IPS-18c (cell line): Measurements from ENCODE around the gene TTF2.

Source experiments
- H3K4me3 ChIP-seq: 2 replicates; pipeline ENCODE4 v1.7.0; 2013; ENCODE audit warnings: low read depth, mild to moderate bottlenecking, low read length, moderate library complexity; ENCODE audit not compliant: insufficient read depth
- H3K9me3 ChIP-seq: one replicate; pipeline ENCODE4 v1.6.1; 2013; ENCODE audit warnings: mild to moderate bottlenecking, low read length, moderate library complexity; ENCODE audit not compliant: control insufficient read depth, insufficient read depth

Gene TTF2

DNA sequence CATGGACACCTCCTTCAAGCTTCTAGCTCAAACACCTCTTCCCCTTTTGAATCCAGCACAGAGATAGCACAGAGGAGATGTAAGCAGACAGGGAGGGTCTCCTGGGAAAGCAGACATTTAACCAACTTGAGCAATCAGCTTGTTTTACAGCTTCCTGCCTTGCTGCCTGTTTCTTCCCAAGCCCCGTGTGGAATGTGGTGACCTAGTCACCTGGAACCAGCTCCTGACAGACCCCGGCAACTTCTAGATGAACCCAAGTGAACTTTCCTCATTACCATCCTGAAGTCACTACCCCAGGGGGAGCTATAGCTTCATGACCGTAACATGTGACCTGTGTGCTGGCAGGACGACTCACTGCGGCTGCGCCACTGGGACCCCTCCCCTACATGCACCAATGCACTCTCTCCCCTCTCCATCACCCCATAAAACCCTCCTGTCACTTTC lies 24.1 kb upstream of the TTF2 start:
- no peaks in the 10 kb centered on the region for H3K9me3 ChIP-seq
- no peak overlapping the region for H3K4me3 ChIP-seq

DNA sequence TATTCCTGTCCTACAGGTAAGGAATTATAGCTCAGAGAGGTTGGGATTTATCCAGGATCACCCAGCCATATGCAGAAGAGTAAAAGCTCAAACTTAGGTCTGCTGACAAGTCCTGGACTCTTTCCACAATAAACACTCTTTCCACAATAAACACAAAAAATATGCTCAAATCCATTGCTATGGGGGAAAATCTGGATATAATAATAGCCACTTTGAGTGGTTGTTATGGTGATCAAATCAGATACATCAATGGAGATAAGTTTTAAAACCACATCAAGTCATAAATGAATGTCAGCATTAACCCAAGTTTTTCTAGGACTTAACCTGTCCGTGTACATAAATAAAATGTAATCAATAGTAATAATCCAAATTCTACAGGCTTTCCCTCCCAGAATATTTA lies 22.3 kb upstream of the TTF2 start:
- H3K9me3 ChIP-seq: no peaks in the 10 kb centered on the region

GRCh38 chr1:117038236-117038635 lies 21.9 kb upstream of the TTF2 start:
- Histone ChIP-seq H3K9me3 (no peaks in the 10 kb centered on the region), H3K4me3 (no peak overlapping the region)

More for the DNA sequence above, 22.3 kb upstream of the TTF2 start:
- no peak overlapping the region for H3K4me3 ChIP-seq

DNA sequence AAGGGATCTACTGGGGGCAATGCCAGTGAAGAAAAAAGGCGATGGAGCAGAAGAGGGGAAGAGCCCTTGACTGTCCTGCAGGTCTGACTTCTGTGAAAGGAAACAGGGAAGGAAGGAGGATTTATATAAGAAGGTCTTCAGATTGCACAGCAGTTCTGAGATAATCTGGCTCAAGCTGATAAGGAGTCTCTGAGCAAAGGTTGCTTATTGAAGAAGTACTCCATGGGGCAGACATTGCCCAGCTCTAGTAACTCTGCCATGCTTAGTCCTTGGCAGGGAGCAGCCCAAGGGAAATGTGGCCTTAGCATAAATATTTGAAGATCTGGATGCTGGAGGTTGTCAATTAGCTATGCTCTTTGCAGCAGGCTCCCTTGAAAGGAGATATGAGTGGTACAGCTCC lies 15.9 kb upstream of the TTF2 start:
- H3K4me3 ChIP-seq: no peak overlapping the region
- no peaks in the 10 kb centered on the region for H3K9me3 ChIP-seq

DNA sequence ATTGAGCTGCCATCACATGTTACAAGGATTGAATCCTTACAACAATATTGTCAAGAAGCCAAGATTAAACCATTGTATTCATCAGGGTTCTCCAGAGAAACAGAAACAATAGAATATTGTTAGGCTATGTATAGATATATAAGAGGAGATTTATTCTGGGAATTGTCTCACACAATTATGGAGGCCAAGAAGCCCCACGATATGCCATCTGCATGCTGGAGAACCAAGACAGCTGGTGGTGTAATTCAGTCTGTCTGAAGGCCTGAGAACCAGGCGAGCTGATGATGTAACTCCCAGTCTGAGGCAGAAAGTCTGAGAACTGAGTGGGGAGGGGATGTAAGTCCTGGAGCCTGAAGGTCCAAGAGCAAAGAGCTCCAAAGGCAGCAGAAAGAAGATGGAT lies 14.5 kb upstream of the TTF2 start:
- H3K4me3 ChIP-seq: no peak overlapping the region

DNA sequence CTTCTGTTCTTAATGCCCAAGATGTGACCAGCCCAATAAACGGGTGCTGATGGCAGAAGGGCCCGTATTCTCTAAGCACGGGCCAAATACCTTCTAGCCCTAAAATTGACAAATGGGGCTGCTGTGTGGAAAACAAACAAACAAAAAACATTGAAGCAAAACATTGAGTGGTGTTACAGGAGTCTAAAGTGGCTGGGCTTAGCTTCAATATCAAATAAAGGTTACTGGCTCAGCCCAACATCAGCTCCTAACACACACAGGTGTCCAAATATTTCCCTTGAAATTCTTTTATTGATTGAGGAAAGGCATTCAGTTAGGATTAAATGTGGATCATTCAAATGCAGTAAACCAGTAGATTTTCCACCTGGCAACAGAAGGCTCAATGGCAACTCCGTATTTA lies 13.3 kb upstream of the TTF2 start:
- no peaks in the 10 kb centered on the region for H3K9me3 ChIP-seq
- H3K4me3 ChIP-seq: no peak overlapping the region

More for the DNA sequence above, 14.5 kb upstream of the TTF2 start:
- no peaks in the 10 kb centered on the region for H3K9me3 ChIP-seq

- H3K9me3 ChIP-seq: no peaks in the 10 kb centered on the region
Measured at GRCh38 chr1:117047271-117047670, 12.9 kb upstream of the TTF2 start.

GRCh38 chr1:117049857-117050256 lies 10.3 kb upstream of the TTF2 start:
- H3K4me3 ChIP-seq: no peak overlapping the region
- no peaks in the 10 kb centered on the region for H3K9me3 ChIP-seq

More at GRCh38 chr1:117047271-117047670, 12.9 kb upstream of the TTF2 start:
- no peak overlapping the region for H3K4me3 ChIP-seq

DNA sequence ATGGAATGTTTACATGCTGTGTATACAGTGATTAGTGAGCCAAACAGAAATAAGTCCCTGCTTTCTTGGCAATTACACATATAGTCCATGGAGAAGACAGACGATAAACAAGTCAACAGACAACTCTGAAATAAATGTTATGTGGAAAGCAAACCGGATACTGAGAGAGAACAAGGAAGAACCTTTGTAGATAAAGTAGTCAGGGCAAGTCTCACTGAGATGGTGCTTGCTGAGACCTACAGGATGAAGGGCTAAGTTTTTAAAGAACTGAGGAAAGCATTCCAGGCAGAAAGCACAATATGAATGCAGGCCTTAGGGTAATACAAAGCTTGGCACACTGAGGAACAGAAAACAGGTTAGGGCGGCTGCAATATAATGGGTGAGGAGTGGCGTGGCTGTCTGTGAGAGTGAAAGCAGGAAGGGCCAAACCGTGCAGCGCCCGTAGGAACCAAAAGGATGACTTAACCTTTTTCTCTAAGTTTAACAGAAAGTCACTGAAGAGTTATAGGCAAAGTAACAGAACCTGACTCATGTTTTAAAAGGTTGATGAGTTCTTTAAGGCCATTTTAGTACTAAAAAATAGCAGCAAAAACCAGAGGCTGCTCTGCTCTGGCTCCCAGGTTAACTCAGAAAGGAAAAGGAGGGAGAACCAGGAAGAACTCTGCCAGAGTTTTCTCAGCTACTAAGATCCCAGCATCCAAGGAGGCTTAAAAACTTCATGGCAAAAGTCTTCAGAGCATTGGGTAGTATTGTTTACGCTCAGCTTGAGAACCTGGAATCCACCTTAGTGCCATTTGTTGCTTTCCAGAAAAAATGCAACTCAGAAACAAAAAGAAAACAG lies 8.7 kb upstream of the TTF2 start:
- no peak overlapping the region for H3K4me3 ChIP-seq
- H3K9me3 ChIP-seq: no peaks in the 10 kb centered on the region

DNA sequence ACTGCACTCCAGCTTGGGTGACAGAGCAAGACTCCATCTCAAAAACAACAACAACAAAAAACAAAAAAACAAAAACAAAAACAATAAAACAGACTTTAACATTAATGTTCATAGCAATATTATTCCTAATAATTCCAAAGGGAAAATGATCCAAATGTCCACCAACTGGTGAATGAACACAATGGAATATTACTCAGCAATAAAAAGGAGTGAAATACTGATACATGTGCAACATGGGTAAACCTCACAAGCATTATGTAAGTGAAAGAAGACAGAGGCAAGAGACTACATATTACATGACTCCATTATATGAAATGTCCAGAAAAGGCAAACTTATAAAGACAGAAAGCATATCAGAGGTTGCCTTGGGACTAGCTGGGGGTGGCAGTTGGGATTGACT lies 6.1 kb upstream of the TTF2 start:
- H3K9me3 ChIP-seq: no peaks in the 10 kb centered on the region
- no peak overlapping the region for H3K4me3 ChIP-seq

- Histone ChIP-seq H3K9me3 (no peaks in the 10 kb centered on the region), H3K4me3 (peak overlapping the region; percentile 94)
Measured at GRCh38 chr1:117058810-117059209, 1.3 kb upstream of the TTF2 start.

GRCh38 chr1:117059334-117059677 lies 820 bp upstream of the TTF2 start:
- H3K4me3 ChIP-seq: peak overlapping the region; percentile 94
- no peaks in the 10 kb centered on the region for H3K9me3 ChIP-seq

DNA sequence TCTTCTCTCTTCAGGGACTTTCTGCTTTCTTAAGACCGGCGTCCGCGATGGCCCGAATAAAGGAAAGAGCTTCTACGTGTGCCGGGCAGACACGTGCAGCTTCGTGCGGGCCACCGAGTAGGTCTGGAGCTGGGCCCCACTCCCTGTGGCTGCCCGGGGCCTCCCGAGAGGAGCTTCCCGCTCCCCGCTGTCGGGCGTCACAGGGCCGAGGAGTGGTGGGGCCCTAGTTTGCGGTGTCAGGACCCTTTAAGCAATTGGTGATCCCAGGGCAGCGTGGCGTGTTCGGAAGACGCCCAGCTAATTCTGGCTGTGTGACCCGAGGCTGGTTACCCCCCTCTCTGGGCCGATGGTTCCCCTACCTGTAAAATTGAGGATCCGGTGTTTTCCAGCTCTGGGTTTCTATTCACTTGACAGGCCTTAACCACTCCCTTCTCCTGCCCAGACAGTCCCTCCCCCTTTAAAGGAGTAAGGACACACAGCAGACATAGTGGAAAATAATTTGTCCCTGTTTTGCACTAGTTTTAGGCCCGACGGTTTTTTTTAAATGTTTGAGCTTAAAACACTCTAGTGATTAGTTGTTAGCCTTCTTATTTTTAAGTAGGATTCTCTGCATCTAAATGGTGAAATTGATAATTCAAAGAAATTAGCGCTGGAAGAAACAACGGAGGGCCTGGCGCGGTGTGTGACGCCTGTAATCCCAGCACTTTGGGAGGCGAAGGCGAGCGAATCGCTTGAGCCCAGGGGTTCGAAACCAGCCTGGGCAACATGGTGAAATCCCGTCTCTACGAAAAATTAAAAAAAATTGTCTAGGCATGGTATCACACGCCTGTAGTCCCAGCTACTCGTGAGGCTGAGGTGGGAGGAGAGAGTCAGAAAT lies 553 bp downstream of the TTF2 start:
- Histone ChIP-seq H3K9me3 (no peaks in the 10 kb centered on the region), H3K4me3 (peak overlapping the region; percentile 94)

DNA sequence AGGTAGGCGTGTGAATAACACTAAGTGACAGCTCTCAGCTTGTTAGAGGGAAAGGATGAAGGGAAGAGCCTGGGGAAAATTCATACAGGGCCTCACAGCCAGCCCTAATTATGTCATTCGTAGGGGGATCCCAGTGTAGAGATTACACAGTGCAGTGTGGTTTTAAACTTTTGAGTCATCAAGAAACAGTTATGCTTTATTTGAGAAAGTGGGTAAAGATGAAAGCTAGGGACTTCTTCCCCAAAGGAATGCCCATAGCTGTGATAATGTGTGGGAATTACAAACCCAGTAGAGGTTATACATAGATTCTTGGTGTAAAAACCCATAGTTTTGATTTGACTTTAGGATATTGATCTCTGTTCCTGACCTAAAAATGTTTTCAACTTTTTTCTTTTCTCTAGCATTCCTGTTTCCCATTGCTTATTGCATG lies 1.9 kb downstream of the TTF2 start:
- no peaks in the 10 kb centered on the region for H3K9me3 ChIP-seq
- H3K4me3 ChIP-seq: no peak overlapping the region

GRCh38 chr1:117066367-117066766 lies 6.2 kb downstream of the TTF2 start:
- H3K9me3 ChIP-seq: no peaks in the 10 kb centered on the region
- no peak overlapping the region for H3K4me3 ChIP-seq

DNA sequence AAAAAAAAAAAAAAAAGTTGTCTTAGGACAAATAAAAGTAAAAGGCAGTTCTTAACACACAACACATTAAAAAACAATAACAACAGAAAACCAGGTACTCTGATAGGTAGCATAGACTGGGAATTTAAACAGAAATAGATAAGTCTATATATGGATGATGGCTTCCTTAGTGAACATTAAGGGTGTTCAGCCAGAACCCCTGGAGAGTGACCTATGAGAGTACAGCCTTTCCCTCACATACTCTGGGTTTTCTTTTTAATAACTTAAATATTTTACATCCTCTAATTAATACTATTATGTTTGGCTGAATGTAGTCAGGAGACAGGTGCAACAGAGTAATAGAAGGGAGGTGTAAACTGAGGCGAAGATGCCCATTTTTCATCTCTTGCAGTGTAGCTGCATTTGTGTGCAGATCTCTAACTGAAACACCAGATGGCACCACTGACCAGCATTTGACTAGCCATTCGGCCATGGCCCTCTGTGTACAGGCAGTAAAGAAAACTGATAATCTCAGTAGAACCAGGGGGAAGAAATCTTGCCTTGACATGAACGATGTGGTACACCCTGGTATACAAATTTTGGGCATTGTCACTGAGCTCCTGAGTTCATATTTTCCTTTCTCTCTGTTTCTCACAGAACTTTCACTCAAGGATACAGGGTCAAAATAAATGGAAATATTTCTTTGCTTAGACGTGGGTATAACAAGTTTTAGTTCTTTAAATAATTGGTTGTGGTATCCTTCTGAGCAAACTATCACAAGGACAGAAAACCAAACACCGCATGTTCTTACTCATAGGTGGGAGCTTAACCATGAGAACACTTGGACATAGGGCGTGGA lies 7.6 kb downstream of the TTF2 start:
- H3K4me3 ChIP-seq: no peak overlapping the region
- H3K9me3 ChIP-seq: no peaks in the 10 kb centered on the region

DNA sequence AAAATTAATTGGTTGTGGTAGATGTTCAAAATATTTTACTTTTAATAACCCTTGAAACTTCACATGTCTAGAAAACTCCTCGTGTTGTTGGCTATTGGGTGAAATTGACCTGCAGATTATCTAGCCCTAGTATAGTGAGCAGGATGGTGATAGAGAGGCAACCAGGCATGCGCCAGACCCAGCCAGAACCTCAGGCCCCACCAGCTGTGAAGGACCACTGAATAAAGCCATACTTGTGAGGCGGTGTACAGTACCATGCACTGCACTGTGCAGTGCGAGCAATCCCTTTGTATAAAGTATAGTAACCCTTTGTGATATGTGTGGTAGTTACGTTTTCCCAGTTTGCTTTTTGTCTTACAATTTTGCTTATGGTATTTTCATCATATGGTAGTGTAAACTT lies 8.5 kb downstream of the TTF2 start:
- Histone ChIP-seq H3K9me3 (no peaks in the 10 kb centered on the region), H3K4me3 (no peak overlapping the region)
